ENCODE measurements around the gene TMEM181.
"Not testable (repeated sequence)": the region's sequence is repeated elsewhere in the genome, so short reads cannot be mapped to it uniquely, and the experiment has no call there.

Gene TMEM181

DNA sequence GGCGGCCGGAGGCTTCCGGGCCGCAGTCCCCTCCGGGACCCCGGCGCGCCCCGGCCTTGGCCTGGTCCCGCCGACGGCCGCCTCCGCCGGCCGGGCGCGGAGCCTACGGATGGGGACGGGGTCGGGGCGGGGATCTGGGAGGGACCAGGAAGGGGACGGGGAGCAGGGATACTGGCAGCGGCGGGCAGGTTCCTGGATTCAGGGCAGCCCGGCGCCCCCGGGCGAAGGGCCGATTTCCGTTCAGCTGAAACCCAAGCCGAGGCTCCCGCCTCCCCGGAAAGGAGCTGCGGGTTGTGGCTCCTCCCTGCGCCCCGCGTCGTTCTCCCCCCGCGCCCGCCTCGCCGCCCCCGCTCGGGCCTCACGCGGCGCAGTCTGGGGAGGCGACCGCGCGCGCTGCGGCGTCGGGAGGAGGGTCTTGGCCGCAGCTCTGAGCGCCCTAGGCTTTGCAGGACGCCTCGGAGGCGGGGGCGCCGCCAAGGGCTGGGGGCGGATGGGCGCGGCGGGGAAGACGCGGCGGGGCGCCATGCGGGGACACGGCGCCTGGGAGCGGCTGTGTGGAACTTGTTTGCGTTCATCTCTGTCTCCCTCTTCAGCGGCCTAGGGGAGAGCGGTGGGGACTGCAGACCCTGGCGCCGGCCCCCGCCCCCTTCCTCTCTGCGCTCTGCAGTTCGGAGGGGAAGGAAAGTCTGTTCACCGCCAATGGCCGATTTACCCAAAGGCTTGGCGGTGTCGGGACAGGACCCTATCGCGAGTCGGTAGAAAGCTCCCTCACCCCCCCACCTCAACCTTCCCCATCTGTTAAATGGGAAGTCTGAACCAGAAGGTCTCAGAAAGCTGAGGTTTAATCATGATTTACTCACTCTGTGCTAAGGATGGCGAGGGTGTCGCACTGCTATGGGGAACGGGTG is 22.7 kb upstream of the TMEM181 start:
- DNase-seq: peak in 1 of 2 experiments; percentile 30

DNA sequence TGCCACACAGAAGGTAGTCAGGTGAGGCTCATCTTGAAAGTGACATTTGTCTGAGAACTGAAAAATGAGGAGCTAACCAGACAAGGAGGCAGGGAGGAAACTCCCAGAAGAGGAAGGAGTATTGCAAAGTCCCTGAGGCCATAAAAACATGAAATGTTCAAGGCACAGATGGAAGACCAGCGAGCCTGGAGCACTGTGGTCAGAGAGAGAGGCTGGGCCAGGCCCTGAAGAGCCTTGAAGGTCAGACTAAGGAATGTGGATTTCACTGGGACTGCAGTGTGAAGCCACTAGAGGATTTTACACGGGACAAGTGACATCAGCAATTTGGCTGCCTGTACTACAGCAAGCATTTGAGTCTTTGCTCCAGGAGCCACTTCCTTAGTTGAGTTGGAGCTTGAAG is 21.1 kb upstream of the TMEM181 start:
- DNase-seq: no peak

GRCh38 chr6:158539413-158539812 is 20.5 kb upstream of the TMEM181 start:
- no peak for DNase-seq

GRCh38 chr6:158539881-158540280 is 20.0 kb upstream of the TMEM181 start:
- DNase-seq: no peak

- no peak for DNase-seq
Measured at GRCh38 chr6:158543606-158544185, 16.2 kb upstream of the TMEM181 start.

DNA sequence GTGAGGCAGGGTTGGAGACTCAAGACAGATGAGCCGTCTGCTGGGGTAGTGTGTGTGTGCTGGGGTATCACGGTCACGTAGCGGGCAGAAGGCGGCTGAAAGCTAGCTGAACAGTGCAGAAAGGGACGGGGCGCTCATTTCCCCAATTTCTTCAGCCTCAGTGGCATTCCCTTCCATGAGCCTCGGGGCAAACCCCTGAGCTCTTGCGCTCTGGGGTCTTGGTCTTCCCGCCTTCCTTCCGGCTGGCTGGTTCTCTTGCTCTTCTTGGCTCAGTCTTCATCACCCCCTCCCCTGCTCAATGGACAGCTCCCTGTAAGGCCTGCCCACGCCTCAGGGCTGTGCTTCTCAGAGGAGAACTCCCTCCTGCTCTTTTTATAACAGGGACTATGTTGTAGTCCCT is 15.5 kb upstream of the TMEM181 start:
- DNase-seq: no peak

GRCh38 chr6:158545043-158545966 is 14.6 kb upstream of the TMEM181 start:
- no peak for DNase-seq

DNA sequence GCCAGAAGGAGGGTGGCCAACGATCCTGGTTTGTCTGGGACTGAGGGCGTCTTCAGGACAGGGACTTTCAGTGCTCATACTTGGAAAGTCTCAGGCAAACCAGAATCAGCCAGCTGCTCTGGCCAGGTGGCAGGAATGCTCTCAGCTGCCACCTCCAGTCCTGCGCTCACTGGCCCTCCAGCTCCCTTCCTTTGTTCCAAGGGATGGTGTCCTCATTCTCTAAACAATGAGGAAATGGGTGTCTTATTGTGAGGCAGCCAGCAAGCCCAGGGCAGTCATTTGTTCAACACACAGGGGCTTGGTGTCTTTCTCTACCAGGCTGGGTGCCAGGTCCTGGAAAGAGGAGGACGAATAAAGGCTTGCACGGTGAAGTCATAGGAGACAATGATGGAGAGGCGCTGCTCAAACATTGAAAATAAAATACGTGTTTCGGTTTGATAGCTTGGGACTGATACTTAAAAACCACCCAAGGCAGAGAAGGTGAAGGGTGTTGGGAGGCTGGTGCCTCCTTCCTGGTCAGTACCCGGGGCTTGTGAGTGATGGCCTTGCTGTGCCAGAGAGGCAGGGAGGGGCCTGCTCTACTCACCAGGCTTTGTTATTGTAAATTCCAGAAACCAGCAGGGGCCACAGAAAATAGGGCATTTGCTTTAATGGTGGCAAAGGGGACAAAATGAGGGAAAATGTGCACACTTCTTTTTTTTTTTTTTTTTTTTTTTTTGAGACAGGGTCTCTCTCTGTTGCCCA is 11.3 kb upstream of the TMEM181 start:
- DNase-seq: no peak

DNA sequence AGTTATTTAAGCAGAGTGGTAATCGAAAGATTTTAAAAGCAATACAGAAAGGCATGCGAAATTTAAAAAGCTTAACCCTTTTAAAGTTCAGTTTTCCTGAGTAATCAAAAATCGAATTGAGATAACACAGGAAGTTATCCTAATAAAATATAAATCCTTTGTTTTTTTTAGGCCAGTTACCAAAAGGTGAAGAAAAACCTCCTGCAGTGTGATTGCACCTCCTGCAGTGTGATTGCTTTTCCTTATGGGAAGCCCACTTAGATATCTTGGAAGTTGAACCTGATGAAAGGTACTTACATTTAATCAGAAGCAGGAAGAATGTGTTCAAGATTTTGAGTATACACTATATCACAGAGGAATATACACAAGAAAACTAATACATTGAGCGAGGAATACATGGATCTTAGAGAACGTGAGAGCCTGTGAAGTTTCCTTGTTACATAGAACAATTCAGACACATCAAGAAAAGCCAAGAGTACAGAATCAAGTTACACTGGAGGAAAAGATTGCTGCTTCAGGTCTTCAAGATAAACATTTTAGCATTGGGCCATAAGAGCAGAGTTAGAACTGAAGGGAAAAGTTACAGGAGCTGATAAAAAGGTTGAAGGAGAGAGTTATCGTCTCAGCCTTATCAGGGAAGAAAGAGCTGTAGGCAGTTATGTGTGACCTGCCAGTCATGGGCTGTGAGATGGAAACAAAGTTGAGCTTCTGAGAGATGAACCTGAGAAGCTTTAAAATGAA is 7.7 kb upstream of the TMEM181 start:
- DNase-seq: no peak

GRCh38 chr6:158552796-158553138 is 7.1 kb upstream of the TMEM181 start:
- DNase-seq: peak in 1 of 2 experiments; percentile 28

DNA sequence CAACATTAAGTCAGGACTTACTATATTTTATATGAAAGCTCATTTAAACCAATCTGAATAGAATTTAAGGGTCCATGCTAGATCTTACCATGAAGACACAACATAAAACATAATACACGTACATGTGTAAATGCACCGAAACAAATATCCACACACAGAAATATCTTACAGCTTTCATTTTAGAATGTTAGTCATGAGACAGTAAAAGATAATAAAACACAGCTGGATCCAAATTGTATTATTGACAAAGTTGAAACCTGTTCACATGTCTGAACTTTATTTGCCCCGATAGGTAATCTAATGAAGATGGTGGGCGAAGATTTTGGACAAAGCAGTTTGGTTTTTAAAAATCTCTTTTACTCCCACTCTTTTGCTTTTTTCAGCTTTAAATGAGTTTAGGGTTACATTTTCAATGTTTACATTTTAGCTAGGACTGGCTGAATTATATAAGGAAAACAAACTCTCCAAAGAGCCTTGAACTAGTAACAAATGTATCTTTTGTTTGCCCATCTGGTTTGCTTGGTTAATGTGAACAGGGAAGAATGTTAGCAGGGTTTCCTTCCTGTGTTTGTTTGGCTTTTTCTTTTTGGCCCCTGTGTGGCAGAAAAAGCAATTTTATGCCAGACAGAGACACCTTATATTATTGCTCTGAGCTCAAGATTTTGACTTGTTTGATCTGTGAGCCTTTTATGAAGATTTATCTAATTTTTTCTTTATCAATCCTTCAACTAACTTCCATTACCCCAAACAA is 5.1 kb upstream of the TMEM181 start:
- DNase-seq: no peak

- no peak for DNase-seq
Measured at GRCh38 chr6:158556113-158556512, 3.8 kb upstream of the TMEM181 start.

DNA sequence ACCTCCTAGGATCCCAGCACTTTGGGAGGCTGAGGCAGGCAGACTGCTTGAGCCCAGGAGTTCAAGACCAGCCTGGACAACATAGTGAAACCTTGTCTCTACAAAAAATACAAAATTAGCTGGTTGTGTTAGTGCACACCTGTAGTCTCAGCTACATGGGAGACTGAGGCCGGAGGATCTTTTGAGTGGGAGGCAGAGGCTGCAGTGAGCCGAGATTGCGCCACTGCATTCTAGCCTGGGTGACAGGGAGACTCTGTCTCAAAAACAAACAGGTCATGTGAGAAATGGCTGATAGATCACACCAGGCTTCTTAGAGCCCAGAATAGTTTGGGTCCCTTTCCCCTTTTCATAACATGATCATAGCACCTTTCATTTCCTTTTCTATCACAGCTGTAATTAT is 2.8 kb upstream of the TMEM181 start:
- not testable (repeated sequence) for DNase-seq

DNA sequence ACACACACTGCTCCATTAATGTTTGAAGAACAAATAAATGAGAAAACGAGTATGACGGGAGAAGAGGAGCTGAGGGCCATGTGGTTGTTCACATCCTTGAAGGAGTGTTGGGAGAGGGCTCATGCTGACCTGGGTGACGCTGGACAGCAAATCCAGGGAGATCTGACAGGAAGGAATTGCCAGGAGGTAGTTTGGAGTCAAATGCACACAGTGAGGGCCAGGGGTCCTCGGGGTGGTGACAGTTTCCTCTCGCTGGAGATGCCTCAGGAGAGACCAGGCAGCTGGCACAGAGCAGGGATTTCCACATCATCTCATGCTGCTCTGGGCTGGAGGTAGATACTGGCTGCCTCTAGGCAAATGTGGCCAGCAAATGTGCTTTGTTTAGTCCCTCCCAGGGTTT is 2.0 kb upstream of the TMEM181 start:
- DNase-seq: no peak

- no peak for DNase-seq
Measured at GRCh38 chr6:158558415-158559306, 1.2 kb upstream of the TMEM181 start.

- peak in 1 of 2 experiments; percentile 11 for DNase-seq
Measured at GRCh38 chr6:158559338-158559894, 475 bp upstream of the TMEM181 start.

- peak; percentile 20 to 31 for DNase-seq
Measured at GRCh38 chr6:158560836-158561320, 987 bp downstream of the TMEM181 start.

- DNase-seq: no peak
Measured at GRCh38 chr6:158561321-158561884, 1.5 kb downstream of the TMEM181 start.

- DNase-seq: no peak
Measured at GRCh38 chr6:158561938-158562337, 2.0 kb downstream of the TMEM181 start.
